ENCODE data around the gene DRAXIN. TPM values are rescaled to one million over a fixed set of nuclear protein-coding genes. Genes with fewer than 3 reads are reported as not detected.

Gene DRAXIN
- total RNA-seq, 4 donors from 2014 or later = not detected

- DNase-seq (ENCODE audit: low spot score) (no peak), ATAC-seq (ENCODE audit: low FRiP score) (no peak)
- TF ChIP-seq CTCF (IDR thresholded peaks at IDR 0.05) = no peak
Observed at GRCh38 chr1:11685210-11685752, 6.2 kb upstream of the DRAXIN start.

GRCh38 chr1:11688506-11688905, 3.0 kb upstream of the DRAXIN start:
- DNase-seq (ENCODE audit: low spot score) (no peak), ATAC-seq (ENCODE audit: low FRiP score) (no peak)
- TF ChIP-seq CTCF (IDR thresholded peaks at IDR 0.05) = no peak

GRCh38 chr1:11690397-11691301, 861 bp upstream of the DRAXIN start:
- DNase-seq (ENCODE audit: low spot score) (no peak), ATAC-seq (ENCODE audit: low FRiP score) (no peak)
- no peak for TF ChIP-seq CTCF (IDR thresholded peaks at IDR 0.05)

- DNase-seq (ENCODE audit: low spot score) (no peak), ATAC-seq (ENCODE audit: low FRiP score) (no peak)
- no peak for TF ChIP-seq CTCF (IDR thresholded peaks at IDR 0.05)
Observed at GRCh38 chr1:11691928-11692711, 610 bp downstream of the DRAXIN start.

- no peak for DNase-seq (ENCODE audit: low spot score)
Observed at GRCh38 chr1:11693024-11693590, 1.6 kb downstream of the DRAXIN start.

GRCh38 chr1:11693917-11694316, 2.4 kb downstream of the DRAXIN start:
- ATAC-seq (ENCODE audit: low FRiP score) (no peak), DNase-seq (ENCODE audit: low spot score) (no peak)
- no peak for TF ChIP-seq CTCF (IDR thresholded peaks at IDR 0.05)

More at GRCh38 chr1:11693024-11693590, 1.6 kb downstream of the DRAXIN start:
- TF ChIP-seq CTCF (IDR thresholded peaks at IDR 0.05) = no peak
- ATAC-seq (ENCODE audit: low FRiP score) = peak; percentile 29
